Ishikawa (cell line): Measurements from ENCODE around the gene TMEM114.

Experiments used
- CEBPB ChIP-seq: IDR thresholded peaks from 2 replicates; pipeline ENCODE4 v1.6.1; 2012
- CREB1 ChIP-seq: IDR thresholded peaks from 2 replicates; pipeline ENCODE4 v1.6.1; 2012; ENCODE audit warnings: low read depth
- EGR1 ChIP-seq: IDR thresholded peaks from 2 replicates; pipeline ENCODE4 v1.6.1; 2012
- EP300 ChIP-seq: IDR thresholded peaks from 2 replicates; pipeline ENCODE4 v1.6.1; 2012; ENCODE audit warnings: borderline replicate concordance
- FOXM1 ChIP-seq: IDR thresholded peaks from 2 replicates; pipeline ENCODE4 v1.6.1; 2012; ENCODE audit warnings: low read depth, borderline replicate concordance
- NFIC ChIP-seq: IDR thresholded peaks from 2 replicates; pipeline ENCODE4 v1.6.1; 2012
- RAD21 ChIP-seq: IDR thresholded peaks from 2 replicates; pipeline ENCODE4 v1.6.1; 2012; ENCODE audit warnings: low read depth
- TAF1 ChIP-seq: IDR thresholded peaks from 2 replicates; pipeline ENCODE4 v1.6.1; 2012; ENCODE audit warnings: low read depth, mild to moderate bottlenecking
- TCF12 ChIP-seq: IDR thresholded peaks from 2 replicates; pipeline ENCODE4 v1.6.1; 2012; ENCODE audit warnings: low read depth
- TEAD4 ChIP-seq: IDR thresholded peaks from 2 replicates; pipeline ENCODE4 v1.6.1; 2012
- YY1 ChIP-seq: IDR thresholded peaks from 2 replicates; pipeline ENCODE4 v1.6.1; 2012; ENCODE audit warnings: low read depth
- ZBTB7A ChIP-seq: IDR thresholded peaks from 2 replicates; pipeline ENCODE4 v1.6.1; 2012; ENCODE audit warnings: low read depth
- TF ChIP-seq, protein P1 (sequence below): IDR thresholded peaks from 2 replicates; pipeline ENCODE4 v1.6.1; 2012
- TF ChIP-seq, protein P2 (sequence below): IDR thresholded peaks from 2 replicates; pipeline ENCODE4 v1.6.1; 2012; ENCODE audit warnings: low read depth, mild to moderate bottlenecking
- TF ChIP-seq, protein P3 (sequence below): IDR thresholded peaks from 2 replicates; pipeline ENCODE4 v1.6.1; 2012

The TMEM114 gene

DNA sequence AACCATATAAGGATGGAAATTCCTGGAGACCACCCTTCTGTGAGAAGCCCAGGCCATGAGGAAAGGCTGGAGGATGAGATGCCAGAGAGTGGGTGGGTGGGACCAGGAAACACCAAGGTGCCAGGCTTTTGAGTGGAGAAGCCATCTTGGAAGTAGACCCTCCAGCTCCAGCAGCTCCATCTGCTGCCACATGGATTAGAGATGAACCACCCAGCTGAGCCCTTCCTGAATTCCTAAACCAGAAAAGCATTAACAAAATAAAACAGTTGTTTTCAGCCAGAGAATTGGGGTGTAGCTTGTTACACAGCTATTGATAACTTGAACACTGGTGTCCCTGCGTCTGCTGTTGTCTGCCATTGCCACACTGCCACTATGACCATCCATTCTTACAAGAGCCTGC is 6.3 kb upstream of the TMEM114 start:
- TF ChIP-seq CEBPB (no peak), ZBTB7A (no peak), NFIC (no peak), EP300 (no peak), TCF12 (no peak), EGR1 (no peak), YY1 (no peak), TAF1 (no peak), RAD21 (no peak), TEAD4 (no peak), CREB1 (no peak), FOXM1 (no peak)
- TF ChIP-seq, protein P1, sequence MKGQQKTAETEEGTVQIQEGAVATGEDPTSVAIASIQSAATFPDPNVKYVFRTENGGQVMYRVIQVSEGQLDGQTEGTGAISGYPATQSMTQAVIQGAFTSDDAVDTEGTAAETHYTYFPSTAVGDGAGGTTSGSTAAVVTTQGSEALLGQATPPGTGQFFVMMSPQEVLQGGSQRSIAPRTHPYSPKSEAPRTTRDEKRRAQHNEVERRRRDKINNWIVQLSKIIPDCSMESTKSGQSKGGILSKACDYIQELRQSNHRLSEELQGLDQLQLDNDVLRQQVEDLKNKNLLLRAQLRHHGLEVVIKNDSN, result no peak
- TF ChIP-seq, protein P2, sequence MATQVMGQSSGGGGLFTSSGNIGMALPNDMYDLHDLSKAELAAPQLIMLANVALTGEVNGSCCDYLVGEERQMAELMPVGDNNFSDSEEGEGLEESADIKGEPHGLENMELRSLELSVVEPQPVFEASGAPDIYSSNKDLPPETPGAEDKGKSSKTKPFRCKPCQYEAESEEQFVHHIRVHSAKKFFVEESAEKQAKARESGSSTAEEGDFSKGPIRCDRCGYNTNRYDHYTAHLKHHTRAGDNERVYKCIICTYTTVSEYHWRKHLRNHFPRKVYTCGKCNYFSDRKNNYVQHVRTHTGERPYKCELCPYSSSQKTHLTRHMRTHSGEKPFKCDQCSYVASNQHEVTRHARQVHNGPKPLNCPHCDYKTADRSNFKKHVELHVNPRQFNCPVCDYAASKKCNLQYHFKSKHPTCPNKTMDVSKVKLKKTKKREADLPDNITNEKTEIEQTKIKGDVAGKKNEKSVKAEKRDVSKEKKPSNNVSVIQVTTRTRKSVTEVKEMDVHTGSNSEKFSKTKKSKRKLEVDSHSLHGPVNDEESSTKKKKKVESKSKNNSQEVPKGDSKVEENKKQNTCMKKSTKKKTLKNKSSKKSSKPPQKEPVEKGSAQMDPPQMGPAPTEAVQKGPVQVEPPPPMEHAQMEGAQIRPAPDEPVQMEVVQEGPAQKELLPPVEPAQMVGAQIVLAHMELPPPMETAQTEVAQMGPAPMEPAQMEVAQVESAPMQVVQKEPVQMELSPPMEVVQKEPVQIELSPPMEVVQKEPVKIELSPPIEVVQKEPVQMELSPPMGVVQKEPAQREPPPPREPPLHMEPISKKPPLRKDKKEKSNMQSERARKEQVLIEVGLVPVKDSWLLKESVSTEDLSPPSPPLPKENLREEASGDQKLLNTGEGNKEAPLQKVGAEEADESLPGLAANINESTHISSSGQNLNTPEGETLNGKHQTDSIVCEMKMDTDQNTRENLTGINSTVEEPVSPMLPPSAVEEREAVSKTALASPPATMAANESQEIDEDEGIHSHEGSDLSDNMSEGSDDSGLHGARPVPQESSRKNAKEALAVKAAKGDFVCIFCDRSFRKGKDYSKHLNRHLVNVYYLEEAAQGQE, result no peak
- TF ChIP-seq, protein P3, sequence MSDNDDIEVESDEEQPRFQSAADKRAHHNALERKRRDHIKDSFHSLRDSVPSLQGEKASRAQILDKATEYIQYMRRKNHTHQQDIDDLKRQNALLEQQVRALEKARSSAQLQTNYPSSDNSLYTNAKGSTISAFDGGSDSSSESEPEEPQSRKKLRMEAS, result no peak

DNA sequence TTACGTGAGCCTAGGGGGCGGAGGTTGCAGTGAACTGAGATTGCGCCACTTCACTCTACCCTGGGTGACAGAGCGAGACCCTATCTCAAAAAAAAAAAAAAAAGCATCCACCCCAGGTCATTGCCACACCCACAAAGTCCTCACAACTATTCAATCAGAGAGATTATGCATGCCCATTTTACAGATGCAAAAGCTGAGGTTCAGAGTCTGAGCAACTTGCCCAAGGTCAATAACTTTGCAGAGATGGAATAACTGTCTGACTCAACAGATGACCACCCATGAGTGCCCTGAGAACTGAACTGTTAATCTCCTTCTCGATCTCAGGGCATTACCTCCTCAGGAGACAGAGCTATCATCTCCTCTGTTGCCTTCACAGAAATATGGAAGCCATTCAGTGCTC is 5.5 kb upstream of the TMEM114 start:
- TF ChIP-seq EGR1 (no peak), TCF12 (no peak), YY1 (no peak), RAD21 (no peak), FOXM1 (no peak), CREB1 (no peak), CEBPB (no peak), TAF1 (no peak), ZBTB7A (no peak), NFIC (no peak), EP300 (no peak), TEAD4 (no peak)
- TF ChIP-seq, protein P1, result no peak
- TF ChIP-seq, protein P2, result no peak
- TF ChIP-seq, protein P3, result no peak

DNA sequence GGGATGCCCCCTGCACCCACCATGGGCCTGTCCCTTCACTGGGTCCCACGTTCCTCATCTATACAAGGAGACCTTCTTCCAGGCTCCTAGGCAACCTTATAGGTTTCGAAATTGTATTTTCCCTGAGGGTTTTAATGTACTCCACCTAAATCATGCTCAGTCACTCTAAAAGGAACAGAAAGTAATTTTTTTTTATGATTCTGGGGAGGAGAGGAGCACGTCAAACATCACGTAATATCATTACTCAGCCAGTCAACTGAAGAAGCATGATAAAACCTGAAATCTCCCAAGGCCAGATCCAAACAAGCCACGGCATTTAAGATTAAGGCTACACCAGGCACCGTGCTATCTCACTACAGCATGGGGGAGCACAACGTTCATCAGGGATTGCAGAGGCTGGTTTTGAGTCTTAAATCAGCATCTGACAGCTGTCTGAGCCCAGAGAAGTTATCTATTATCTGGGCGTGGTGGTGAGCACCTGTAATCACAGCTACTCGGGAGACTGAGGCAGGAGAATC is 3.9 kb upstream of the TMEM114 start:
- TF ChIP-seq ZBTB7A, result no peak

DNA sequence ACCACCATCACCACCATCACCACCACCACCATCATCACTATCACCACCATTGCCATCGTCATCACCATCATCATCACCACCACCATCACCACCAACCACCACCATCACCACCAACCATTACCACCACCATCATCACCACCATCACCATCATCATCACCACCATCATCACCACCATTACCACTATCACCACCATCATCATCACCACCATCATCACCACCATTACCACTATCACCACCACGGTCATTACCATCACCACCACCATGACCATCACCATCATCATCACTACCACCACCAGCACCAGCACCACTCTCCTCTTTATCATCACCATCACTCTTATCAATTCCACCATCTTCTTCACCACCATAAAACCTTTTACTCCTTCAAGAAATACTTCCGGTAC is 1.1 kb upstream of the TMEM114 start:
- no peak for TF ChIP-seq FOXM1
- TF ChIP-seq, protein P3, result no peak
- no peak for TF ChIP-seq YY1
- no peak for TF ChIP-seq CEBPB
- TF ChIP-seq NFIC, result no peak
- no peak for TF ChIP-seq CREB1
- TF ChIP-seq EGR1, result no peak
- no peak for TF ChIP-seq RAD21
- TF ChIP-seq, protein P1, result no peak
- TF ChIP-seq, protein P2, result no peak
- TF ChIP-seq TCF12, result no peak
- no peak for TF ChIP-seq EP300
- no peak for TF ChIP-seq TEAD4
- TF ChIP-seq TAF1, result no peak
- TF ChIP-seq ZBTB7A, result no peak
